GM23338 (cell line): ENCODE results near the gene ZNF784.
A peak's percentile ranks its signal among the peaks of the same experiment; 100 is the strongest.

Experiments
- EZH2 ChIP-seq: fragments of 200-600 bp; sonication (generic); IDR thresholded peaks from one replicate; pipeline ENCODE4 v1.8.0; 2017; ENCODE audit warnings: antibody characterized with exemption, mild to moderate bottlenecking, low read depth; ENCODE audit not compliant: unreplicated experiment
- EZH2phosphoT487 ChIP-seq: fragments of 200-600 bp; sonication (generic); IDR thresholded peaks from one replicate; pipeline ENCODE4 v1.8.1; 2018; ENCODE audit warnings: antibody characterized with exemption; ENCODE audit not compliant: unreplicated experiment
- POLR2AphosphoS5 ChIP-seq: IDR thresholded peaks from 2 replicates; pipeline ENCODE4 v1.6.1; 2016; ENCODE audit warnings: antibody characterized with exemption, low read depth
- TF ChIP-seq, protein P1 (sequence below), 2 experiments: fragments of 200-600 bp in 1 of 2; sonication (generic) in 1 of 2; conservative IDR thresholded peaks; 2 replicates each; pipeline versions ENCODE4 v1.5.1 to v1.6.1; 2016 to 2017; ENCODE audit warnings: antibody characterized with exemption in 2 of 2, low read depth in 2 of 2, mild to moderate bottlenecking in 2 of 2, moderate library complexity in 1 of 2

DNA sequence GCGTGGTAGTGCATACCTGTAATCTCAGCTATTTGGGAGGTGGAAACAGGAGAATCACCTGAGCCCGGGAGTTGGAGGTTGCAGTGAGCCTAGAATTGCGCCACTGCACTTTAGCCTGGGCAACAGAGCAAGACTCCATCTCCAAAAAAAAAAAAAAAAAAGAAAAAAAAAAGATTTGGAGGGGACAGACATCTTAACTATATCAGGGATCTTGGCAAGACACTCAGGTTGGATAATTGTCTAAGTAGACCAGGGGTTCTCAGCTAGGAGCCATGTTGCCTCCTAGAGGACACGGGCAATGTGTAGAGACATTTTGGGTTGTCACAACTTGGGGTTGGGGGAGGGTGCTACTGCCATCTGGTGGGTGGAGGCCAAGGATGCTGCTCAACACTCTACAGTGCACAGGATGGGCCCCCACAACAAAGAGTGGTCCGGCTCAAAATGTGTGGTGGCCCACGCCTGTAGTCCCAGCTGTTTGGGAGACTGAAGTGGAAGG lies 14.5 kb upstream of the ZNF784 start:
- TF ChIP-seq, protein P1, sequence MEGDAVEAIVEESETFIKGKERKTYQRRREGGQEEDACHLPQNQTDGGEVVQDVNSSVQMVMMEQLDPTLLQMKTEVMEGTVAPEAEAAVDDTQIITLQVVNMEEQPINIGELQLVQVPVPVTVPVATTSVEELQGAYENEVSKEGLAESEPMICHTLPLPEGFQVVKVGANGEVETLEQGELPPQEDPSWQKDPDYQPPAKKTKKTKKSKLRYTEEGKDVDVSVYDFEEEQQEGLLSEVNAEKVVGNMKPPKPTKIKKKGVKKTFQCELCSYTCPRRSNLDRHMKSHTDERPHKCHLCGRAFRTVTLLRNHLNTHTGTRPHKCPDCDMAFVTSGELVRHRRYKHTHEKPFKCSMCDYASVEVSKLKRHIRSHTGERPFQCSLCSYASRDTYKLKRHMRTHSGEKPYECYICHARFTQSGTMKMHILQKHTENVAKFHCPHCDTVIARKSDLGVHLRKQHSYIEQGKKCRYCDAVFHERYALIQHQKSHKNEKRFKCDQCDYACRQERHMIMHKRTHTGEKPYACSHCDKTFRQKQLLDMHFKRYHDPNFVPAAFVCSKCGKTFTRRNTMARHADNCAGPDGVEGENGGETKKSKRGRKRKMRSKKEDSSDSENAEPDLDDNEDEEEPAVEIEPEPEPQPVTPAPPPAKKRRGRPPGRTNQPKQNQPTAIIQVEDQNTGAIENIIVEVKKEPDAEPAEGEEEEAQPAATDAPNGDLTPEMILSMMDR (conservative IDR thresholded peaks at IDR 0.05; ENCODE audit: low read depth in 2 of 2), result peak; percentile 66 to 73
- TF ChIP-seq POLR2AphosphoS5, result no peak
- no peak for TF ChIP-seq EZH2phosphoT487
- TF ChIP-seq EZH2, result no peak
